G401.6 (cell line): ENCODE measurements around the gene CACNB2.
"Not testable (repeated sequence)": the region's sequence is repeated elsewhere in the genome, so short reads cannot be mapped to it uniquely, and the experiment has no call there.

Experiments
- FAIRE-seq: peaks from 2 replicates; lab custom pipeline; 2012; peaks lifted over from hg19 to GRCh38; lab: Jason Lieb, UNC

The CACNB2 gene

GRCh38 chr10:18402853-18403252 is 262.6 kb downstream of the CACNB2 start:
- no peak for FAIRE-seq

- no peak for FAIRE-seq
Observed at GRCh38 chr10:18404530-18404929, 264.3 kb downstream of the CACNB2 start.

GRCh38 chr10:18406136-18406535 is 265.9 kb downstream of the CACNB2 start:
- FAIRE-seq, result no peak

- FAIRE-seq, result no peak
Observed at GRCh38 chr10:18409599-18410397, 269.6 kb downstream of the CACNB2 start.

- FAIRE-seq, result no peak
Observed at GRCh38 chr10:18414061-18414460, 273.8 kb downstream of the CACNB2 start.

GRCh38 chr10:18417950-18418527 is 277.8 kb downstream of the CACNB2 start:
- no peak for FAIRE-seq

- FAIRE-seq, result no peak
Observed at GRCh38 chr10:18418541-18419215, 278.5 kb downstream of the CACNB2 start.

- no peak for FAIRE-seq
Observed at GRCh38 chr10:18419945-18420344, 279.7 kb downstream of the CACNB2 start.

GRCh38 chr10:18421726-18422293 is 281.6 kb downstream of the CACNB2 start:
- FAIRE-seq, result no peak

GRCh38 chr10:18423058-18423637 is 282.9 kb downstream of the CACNB2 start:
- no peak for FAIRE-seq

- no peak for FAIRE-seq
Observed at GRCh38 chr10:18424200-18424599, 284.0 kb downstream of the CACNB2 start.

GRCh38 chr10:18429335-18429734 is 289.1 kb downstream of the CACNB2 start:
- FAIRE-seq, result no peak

- FAIRE-seq, result no peak
Observed at GRCh38 chr10:18436902-18437301, 296.7 kb downstream of the CACNB2 start.

- FAIRE-seq, result no peak
Observed at GRCh38 chr10:18437486-18437885, 297.3 kb downstream of the CACNB2 start.

GRCh38 chr10:18438361-18439126 is 298.3 kb downstream of the CACNB2 start:
- no peak for FAIRE-seq

- no peak for FAIRE-seq
Observed at GRCh38 chr10:18439601-18440000, 299.4 kb downstream of the CACNB2 start.

GRCh38 chr10:18445635-18446034 is 305.4 kb downstream of the CACNB2 start:
- not testable (repeated sequence) for FAIRE-seq

- FAIRE-seq, result no peak
Observed at GRCh38 chr10:18446205-18446604, 306.0 kb downstream of the CACNB2 start.

- FAIRE-seq, result no peak
Observed at GRCh38 chr10:18449611-18450026, 309.4 kb downstream of the CACNB2 start.

- FAIRE-seq, result no peak
Observed at GRCh38 chr10:18450298-18450697, 310.1 kb downstream of the CACNB2 start.

GRCh38 chr10:18455086-18455884 is 315.1 kb downstream of the CACNB2 start:
- no peak for FAIRE-seq
